GM18951 (cell line): ENCODE results near the gene OSBPL8.

Source experiments
- POLR2A ChIP-seq: IDR thresholded peaks from 4 replicates; pipeline ENCODE4 v1.6.1; 2011; ENCODE audit warnings: mild to moderate bottlenecking; ENCODE audit not compliant: insufficient read length, insufficient read depth; ENCODE audit errors: extremely low read depth
- in situ Hi-C: fragments of 300-500 bp; cut with MboI; formaldehyde crosslinking; loops from one replicate; pipeline ENCODE4 v1.12.0; 2022; ENCODE audit warnings: low sequenced_read_pairs, mixed read lengths, inconsistent platforms; ENCODE audit not compliant: unreplicated experiment

OSBPL8 gene

GRCh38 chr12:76426160-76426559, 133.4 kb downstream of the OSBPL8 start:
- no peak for TF ChIP-seq POLR2A
- in situ Hi-C loops: loop anchor here (25.0 kb wide), 1 partner anchor 889 kb away; no protein-coding TSS in a partner anchor

DNA sequence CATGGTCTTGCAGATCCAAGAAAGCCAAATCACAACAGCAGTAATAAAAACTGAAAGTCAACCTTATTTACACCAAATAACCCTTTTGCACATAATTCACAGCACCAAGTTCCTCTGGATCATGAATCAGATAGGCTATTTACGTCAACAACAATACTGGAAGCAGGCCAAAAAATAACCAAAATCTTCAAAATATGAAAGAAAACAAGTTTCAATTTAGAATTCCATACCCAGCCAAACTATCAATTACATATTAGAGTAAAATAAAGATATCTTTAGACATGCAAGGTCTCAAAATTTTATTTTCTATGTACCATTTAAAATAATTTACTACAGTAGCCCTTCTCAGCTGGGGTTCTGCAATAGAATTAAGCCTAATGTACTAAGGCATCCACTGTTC, 134.6 kb downstream of the OSBPL8 start:
- no peak for TF ChIP-seq POLR2A
- in situ Hi-C loops: loop anchor here (25.0 kb wide), 1 partner anchor 888 kb away; no protein-coding TSS in a partner anchor

DNA sequence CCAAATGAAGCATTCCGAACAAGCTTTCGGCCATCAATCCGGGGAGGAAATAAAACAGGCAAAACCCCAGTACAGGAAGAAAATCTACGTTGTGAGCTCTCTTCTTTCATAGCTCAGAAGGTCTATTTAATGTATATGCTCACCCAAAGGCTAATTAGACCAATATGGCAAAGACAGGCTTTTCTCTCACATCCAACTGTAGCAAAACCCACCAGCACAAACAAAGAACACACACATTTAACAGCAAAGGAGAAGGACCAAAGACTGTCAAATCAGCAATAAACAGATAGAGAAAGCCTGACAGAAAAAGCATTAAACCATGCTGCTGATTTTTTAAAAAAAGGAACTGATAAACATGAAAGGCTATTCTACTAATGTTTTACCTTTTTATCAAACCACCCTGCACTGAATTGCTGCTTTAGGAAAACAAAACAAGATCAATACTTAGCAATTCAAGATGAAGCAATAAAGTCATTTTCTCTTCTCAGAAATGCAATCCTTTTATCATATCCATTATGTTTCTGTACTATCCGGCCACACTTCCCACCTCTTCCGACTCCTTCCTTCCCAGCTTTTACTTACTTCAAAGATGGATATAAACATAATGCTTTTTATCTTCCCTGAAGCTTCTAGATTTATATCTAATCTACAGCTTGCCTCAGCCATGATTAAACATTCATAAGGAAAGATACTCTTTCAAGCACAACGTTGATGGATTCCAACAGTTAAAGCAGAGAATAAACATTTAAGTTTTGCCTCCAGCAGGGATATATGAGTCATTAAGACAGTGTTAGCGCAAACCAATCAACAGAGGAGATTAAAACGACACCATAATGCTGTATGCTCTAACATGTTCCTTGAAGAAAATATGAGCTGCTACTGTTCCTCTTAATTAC, 136.8 kb downstream of the OSBPL8 start:
- TF ChIP-seq POLR2A: no peak
- in situ Hi-C loops: no loop called here

DNA sequence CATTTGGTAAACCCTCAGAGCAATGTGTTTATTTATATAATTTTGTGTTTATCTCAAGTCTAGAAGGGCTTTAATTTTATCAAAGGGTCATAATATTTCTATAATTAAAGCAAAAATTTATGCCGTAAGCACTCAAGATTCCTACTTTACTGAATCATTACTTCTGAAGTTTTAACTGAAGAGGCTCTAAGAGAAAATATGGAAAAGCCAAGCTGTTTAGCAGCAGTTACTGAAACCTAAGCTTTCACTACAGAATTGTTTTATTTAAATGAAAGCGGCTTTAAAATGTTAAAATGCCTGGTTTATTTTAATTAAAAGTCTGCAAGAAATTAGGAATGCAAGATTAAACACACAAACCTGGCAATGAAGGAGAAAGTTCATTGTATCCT, 137.4 kb downstream of the OSBPL8 start:
- TF ChIP-seq POLR2A: no peak

DNA sequence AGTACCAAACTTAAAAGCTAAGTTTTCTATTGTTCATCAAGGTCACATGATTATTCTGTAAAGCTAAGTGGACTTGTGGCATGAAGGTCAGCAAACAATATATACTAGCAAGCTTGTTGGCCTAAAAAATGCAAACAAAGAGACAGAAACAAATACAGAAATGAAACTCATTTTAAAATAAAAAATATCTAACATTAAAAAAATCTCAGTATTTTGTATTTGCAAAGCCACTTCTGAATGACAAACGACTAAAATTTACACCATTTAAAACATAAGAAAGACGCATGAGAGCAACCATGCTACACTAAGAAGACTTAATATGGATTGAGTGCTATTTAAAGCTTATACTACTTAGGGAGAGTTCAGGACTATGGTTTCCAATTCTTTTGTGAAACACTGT, 138.5 kb downstream of the OSBPL8 start:
- in situ Hi-C loops: no loop called here
- TF ChIP-seq POLR2A: no peak

More for the DNA sequence above, 137.4 kb downstream of the OSBPL8 start:
- in situ Hi-C loops: no loop called here

DNA sequence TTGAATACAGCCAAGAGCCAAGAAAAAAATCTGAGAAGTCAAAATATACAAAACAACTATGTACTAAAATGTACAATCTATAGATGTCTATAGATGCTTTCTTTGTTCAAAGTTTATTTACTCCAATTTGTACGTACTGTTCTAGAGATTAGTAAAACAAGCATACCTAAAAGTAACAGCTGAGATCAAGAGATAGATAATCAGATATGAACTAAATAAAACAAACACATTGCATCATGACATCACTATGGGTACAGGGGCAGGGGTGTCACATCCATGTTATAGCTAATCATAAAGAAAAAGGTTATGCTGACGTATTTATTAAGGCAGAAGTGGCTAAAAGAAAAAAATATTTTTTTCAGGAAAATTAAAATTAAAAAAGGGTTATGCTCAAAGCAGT, 139.3 kb downstream of the OSBPL8 start:
- in situ Hi-C loops: no loop called here
- no peak for TF ChIP-seq POLR2A

GRCh38 chr12:76417116-76417515, 142.5 kb downstream of the OSBPL8 start:
- in situ Hi-C loops: no loop called here
- TF ChIP-seq POLR2A: no peak

- in situ Hi-C loops: no loop called here
- no peak for TF ChIP-seq POLR2A
These were observed 146.4 kb downstream of the OSBPL8 start for GRCh38 chr12:76413121-76413520.

DNA sequence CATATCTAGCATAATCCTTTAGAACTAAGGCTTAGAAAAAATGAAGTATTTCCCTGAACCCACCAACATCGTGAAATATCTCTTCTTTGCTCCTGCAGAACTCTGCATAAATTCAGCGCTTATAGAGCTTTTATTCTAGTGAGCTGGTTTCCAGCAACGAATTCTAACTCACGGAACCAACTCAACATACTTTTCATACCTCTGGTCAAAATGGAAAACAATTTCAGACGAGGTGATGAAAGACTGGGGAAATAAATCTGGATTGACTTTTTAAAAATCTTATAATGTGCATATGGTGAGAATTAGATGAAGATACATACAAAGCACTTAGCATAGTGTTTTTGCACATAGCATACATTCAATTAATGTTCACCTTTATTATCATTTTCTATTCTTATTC, 148.8 kb downstream of the OSBPL8 start:
- no peak for TF ChIP-seq POLR2A
- in situ Hi-C loops: no loop called here

DNA sequence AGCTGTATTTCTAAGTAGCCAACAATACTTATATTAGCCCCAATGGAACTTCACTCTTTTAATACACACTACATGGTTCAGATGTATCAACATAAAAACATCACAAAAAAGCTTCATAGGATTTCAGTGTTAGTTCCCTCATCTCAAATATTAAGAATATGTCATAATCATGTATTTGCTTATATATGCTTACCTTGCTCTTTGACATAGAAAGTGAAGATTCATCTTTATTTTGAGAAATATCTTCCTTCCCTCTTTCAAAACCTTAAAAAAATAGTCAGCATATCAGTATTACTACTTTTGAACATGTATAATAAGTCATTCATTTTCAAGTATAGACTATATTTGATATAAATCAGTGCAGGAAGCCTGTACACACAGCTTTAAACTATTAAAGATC, 149.2 kb downstream of the OSBPL8 start:
- in situ Hi-C loops: no loop called here

DNA sequence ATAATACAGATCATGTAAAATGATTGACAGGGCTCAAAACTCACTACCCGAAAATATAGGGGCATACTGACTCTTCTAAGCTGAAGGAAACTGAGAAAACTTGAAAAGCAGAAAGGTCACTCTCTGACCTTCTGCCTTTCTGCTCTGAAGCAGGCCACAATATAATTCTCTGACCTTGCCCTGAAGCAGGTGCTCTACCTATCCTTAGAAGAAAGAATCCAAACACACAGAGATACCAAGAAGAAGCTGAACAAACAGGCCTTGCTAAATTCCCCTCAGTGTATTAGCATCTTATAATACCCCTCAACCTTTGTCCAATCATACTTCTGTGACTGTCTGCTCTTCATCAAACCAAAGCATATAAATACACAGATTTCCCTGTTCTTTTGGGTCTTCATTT, 150.5 kb downstream of the OSBPL8 start:
- in situ Hi-C loops: no loop called here
- TF ChIP-seq POLR2A: no peak

More for the DNA sequence above, 149.2 kb downstream of the OSBPL8 start:
- no peak for TF ChIP-seq POLR2A

GRCh38 chr12:76407710-76408109, 151.9 kb downstream of the OSBPL8 start:
- TF ChIP-seq POLR2A: no peak
- in situ Hi-C loops: no loop called here

DNA sequence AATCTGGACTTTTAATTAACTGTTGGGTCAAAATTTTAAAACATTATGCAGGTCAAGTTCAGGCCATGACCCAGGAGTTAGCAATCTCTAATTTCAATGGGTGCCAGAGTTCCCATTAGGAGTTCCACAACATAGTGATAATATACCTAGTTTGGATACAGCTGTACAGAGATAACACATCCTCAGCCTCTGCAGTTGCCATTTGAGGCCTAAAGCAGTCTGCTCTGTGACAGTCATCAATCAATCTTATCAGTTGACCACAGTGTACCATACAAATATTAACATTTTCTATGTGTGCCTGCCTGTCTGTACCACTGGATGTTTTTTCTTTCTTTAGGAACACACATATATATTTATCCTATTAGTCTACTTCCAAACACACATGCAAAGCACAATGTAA, 157.3 kb downstream of the OSBPL8 start:
- in situ Hi-C loops: no loop called here
- TF ChIP-seq POLR2A: no peak

- in situ Hi-C loops: no loop called here
These were observed 159.4 kb downstream of the OSBPL8 start for GRCh38 chr12:76400136-76400535.

More at GRCh38 chr12:76400136-76400535, 159.4 kb downstream of the OSBPL8 start:
- TF ChIP-seq POLR2A: no peak
